Activated CD4-positive, alpha-beta T cell treated with anti-CD3 and anti-CD28 coated beads, Interleukin-2, amount 50 U/mL, for 24 hours (primary cell): ENCODE data around the gene CCAR1.
A peak's percentile ranks its signal among the peaks of the same experiment; 100 is the strongest.
"Not testable (repeated sequence)": the region's sequence is repeated elsewhere in the genome, so short reads cannot be mapped to it uniquely, and the experiment has no call there.

Source experiments
- DNase-seq, 2 donors: peaks; one replicate each; pipeline ENCODE4 v3.0.0-alpha.2; 2020; ENCODE audit warnings: low read depth in 1 of 2, low spot score in 1 of 2

Gene CCAR1

DNA sequence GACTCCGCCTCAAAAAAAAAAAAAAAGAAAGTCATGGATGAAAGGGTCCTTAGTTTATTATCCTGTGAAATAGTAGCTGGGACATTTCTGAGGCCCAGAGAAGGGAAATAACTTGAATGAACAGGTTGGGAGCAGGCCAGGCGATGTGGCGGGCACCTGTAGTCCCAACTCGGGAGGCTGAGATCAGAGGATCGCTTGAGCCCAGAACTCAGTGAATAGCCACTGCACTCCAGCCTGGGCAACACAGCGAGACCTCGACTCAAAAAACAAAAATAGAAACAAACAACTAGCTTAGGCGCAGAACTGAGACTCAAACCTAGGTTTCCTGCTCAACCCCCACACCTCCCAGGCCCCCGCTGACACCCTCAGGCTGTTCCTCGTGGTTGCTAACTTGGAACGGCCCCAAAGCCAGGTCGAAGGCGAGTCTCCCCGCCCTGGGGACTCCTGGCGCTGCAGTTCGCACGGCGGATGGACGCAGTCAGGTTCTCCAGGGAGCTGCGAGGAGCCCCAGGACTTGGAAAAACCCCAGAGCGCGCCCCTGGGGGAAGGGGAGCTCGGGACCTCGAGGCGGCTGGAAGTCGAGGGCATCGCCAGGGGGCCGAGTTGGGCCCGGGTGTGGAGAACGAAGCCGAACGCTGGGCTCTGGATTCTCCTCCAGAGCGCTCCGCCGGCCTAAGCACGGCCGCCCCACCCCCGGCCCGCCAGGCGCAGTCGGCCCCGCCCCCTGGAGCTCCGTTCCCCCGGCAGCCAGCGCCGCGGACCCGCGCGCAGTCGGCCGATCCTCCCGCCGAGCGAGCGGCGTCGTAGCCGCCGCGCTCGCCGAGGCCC lies 105.9 kb downstream of the CCAR1 start, which contains the start of gene STOX1:
TSS of gene STOX1 (plus strand) at position 768 of the 828 bp plus-strand sequence. CDS start 93 bp downstream, outside the sequence.
- DNase-seq: peak; percentile 33 to 39

DNA sequence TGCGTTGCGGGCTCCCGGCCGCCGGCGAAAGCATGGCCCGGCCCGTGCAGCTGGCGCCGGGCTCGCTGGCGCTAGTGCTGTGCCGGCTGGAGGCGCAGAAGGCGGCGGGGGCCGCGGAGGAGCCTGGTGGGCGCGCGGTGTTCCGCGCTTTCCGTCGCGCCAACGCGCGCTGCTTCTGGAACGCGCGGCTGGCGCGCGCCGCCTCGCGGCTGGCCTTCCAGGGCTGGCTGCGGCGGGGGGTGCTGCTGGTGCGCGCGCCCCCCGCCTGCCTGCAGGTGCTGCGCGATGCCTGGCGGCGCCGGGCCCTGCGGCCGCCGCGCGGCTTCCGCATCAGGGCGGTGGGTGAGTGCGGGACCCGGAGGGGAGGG lies 106.5 kb downstream of the CCAR1 start:
- DNase-seq: not testable (repeated sequence)

DNA sequence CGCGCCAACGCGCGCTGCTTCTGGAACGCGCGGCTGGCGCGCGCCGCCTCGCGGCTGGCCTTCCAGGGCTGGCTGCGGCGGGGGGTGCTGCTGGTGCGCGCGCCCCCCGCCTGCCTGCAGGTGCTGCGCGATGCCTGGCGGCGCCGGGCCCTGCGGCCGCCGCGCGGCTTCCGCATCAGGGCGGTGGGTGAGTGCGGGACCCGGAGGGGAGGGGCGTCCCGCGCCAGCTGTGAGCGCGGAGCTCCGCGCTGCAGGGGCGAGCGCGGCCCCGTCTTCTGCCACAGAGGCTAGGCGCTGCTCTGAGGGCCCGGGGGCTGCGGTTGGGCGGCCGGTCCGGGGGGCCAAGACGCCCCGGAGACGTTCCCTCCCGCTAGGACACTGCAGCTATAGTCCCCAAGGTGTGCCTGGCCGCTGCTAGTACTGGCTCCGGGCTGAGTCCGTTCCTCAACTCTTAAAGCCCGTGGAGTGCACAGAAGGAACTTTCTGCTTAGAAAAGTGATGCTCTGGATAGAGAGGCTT lies 107.1 kb downstream of the CCAR1 start:
- not testable (repeated sequence) for DNase-seq

DNA sequence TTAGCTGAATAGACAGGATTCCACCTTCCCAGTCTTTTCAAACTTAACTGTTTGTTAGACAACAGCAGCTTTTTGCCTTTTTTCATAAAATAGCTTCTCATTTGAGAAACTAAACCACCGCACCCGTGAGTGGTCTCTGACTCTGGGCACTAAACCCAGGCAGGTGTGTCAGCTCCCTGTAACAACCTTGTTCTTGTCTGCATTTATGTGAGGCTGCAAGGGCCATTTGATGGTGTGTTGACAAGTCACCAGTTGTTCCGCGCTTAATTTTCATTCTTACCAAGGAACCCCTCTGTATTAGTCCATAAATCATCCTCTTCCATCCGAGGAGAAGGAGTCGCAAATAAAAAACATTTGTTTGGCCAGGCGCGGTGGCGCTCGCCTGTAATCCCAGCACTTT lies 107.8 kb downstream of the CCAR1 start:
- no peak for DNase-seq

DNA sequence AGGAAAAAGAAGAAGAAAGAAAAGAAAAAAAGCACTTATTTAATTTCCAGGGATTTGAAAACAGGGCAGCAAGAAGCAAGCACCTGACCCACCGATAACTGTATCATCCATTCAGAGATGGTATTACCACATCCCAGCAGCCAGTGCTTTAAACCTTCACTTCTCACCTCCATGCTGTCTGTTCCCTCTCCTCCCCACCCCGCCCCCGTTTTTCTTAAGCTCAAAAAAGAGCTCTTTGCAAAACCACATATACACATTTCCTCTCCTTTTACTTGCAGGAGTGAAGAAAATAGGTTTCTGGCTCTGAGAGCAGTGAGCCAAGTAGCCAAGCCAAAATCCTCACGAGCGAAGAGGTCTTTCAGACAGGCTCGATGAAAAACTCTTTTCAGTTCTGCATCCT lies 108.5 kb downstream of the CCAR1 start:
- DNase-seq: no peak

DNA sequence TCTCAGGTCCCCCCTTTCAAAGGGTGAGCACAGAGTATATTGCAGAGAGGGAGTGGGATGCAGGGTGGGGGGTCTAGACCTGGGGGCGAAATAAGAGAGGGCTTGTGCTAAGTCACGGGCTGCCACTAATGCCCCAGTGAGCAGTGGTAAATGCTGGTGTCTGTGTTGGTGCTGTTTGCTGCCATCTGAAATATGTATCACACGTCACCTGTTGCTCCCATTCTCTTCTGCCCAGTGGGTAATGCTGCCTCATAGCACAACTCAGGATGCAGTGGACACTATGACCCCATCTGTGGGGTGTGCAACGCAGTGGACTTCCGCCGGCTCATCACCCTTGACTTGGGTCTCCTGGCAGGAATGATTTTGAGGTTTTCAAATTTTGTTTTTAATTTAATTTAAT lies 108.9 kb downstream of the CCAR1 start:
- no peak for DNase-seq

DNA sequence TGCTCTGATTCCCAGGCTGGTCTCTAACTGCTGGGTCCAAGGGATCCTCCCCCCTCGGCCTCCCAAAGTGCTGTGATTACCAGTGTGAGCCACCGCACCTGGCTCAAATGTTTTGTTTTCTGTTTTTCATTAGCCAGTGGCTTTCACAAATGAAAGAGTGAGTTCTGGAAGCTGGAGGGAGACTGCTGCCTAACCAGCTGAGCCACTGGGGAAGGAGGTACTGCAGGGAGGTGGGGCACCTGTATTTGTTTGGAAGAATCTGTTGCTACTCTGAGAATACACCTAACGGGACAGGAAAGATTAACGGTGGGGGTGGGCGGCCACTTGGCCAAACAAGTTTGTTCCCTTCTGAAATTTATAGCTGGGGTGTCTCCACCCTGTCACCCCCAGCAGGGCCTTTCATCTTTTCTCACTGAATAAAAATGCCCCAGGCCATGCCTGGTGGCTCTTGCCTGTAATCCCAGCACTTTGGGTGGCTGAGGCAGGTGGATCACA lies 111.0 kb downstream of the CCAR1 start:
- no peak for DNase-seq

DNA sequence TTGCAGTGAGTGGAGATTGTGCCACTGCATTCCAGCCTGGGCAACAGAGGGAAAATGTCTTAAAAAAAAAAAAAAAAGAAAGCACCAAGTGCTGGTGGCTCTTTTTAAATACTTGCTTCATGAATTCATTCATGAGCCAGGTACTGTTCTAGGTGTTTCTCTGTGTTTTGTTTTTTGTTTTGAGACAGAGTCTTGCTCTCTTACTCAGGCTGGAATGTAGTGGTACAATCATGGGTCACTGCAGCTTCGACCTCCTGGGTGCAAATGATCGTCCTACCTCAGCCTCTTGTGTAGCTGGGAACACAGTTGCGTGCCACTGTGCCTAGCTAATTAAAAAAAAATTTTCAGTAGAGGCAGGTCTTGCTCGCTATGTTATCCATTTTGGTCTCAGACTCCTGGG lies 111.6 kb downstream of the CCAR1 start:
- DNase-seq: no peak

DNA sequence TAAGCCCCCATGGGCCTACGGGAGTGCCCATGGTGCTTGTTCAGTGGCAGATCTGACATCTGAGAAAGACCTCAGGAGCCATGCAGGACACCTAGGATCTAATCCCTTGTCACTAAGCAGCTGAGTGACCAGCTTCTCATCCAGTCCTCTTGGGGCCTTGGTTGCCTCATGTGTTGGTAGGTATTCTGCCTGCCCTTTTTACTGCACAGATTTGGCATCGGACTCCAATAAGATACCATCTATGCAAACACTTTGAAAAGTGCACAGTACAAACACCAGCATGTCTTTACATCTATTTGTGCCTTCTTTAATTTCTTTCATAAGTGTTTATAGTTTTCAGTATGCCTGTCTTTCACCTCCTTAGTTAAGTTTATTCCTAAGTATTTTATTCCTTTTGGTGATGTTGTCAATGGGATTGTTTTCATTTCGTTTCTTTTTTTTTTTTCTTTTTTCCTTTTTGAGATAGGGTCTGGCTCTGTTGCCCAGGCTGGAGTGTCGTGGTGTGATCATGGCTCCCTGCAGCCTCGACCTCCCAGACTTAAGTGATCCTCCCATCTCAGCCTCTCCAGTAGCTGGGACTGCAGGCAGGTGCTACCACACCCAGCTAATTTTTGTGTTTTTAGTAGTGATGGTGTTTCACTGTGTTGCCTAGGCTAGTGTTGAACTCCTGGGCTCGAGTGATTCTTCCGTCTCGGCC lies 116.7 kb downstream of the CCAR1 start:
- DNase-seq: no peak

DNA sequence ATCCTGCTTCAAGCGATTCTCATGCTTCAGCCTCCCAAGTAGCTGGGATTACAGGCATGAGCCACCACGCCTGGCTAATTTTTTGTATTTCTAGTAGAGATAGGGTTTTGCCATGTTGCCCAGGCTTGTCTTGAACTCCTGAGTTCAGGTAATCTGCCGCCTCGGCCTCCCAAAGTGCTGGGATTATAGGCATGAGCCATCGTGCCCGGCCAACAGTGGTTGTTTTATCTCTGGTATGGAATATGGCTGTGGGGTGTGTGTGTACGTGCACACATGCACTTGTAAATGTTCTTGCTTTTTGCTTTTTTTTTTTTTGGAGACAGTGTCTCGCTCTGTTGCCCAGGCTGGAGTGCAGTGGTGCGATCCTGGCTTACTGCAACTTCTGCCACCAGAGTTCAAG lies 119.6 kb downstream of the CCAR1 start:
- DNase-seq: not testable (repeated sequence)
